WERI-Rb-1 (cell line): ENCODE data around the gene ARHGAP10.

Experiments
- DNase-seq: peaks from one replicate; pipeline ENCODE4 v3.0.0-alpha.2; 2020
- H3K27ac ChIP-seq: fragments of 250-450 bp; sonication (Bioruptor Pico); 2 replicates; pipeline ENCODE4 v1.5.1; 2020; ENCODE audit warnings: mild to moderate bottlenecking, moderate library complexity
- H3K27me3 ChIP-seq: fragments of 250-450 bp; sonication (Bioruptor Pico); 2 replicates; pipeline ENCODE4 v1.5.1; 2021; ENCODE audit warnings: mild to moderate bottlenecking, low read depth, moderate library complexity; ENCODE audit not compliant: insufficient read depth, severe bottlenecking
- H3K36me3 ChIP-seq: fragments of 250-450 bp; sonication (Bioruptor Pico); 2 replicates; pipeline ENCODE4 v1.5.1; 2020; ENCODE audit warnings: mild to moderate bottlenecking, moderate library complexity
- H3K4me3 ChIP-seq: 2 replicates; pipeline ENCODE4 v1.5.1; 2011; ENCODE audit warnings: low read depth, mild to moderate bottlenecking, control low read depth, low read length
- H3K9me3 ChIP-seq: fragments of 250-450 bp; sonication (Bioruptor Pico); 2 replicates; pipeline ENCODE4 v1.5.1; 2021; ENCODE audit warnings: mild to moderate bottlenecking, moderate library complexity; ENCODE audit not compliant: severe bottlenecking
- CTCF ChIP-seq: IDR thresholded peaks from 2 replicates; pipeline ENCODE4 v1.5.1; 2011; ENCODE audit warnings: low read depth, mild to moderate bottlenecking, control low read depth, inconsistent platforms, low read length

ARHGAP10 gene

GRCh38 chr4:148089624-148090023 is 357.7 kb downstream of the ARHGAP10 start:
- DNase-seq: no peak
- H3K27ac ChIP-seq: no peak overlapping the region
- H3K27me3 ChIP-seq: no peaks in the 10 kb centered on the region
- peaks cover 15% of the 10 kb centered on the region for H3K9me3 ChIP-seq
- no peaks in the 10 kb centered on the region for H3K36me3 ChIP-seq
- TF ChIP-seq CTCF: no peak
- H3K4me3 ChIP-seq: no peak overlapping the region

DNA sequence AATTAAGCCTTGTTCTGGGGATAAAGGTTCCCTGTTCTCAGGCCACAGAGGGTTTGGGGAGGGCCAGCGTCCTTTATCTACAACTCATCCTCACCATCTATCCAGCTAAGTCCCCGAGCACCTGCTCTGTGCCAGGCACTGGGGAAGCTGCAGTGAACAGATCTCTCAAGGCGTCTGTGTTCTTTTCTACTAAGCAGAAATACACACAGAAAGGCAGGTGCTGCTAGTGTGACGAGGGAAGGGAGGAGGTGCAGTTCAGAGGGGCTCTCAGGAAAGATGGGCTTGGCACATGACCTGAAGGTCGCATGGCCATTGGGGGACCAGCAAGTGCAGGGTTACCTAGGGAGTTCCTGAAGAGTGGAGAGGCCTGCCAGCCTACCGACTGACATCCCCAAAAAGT is 358.1 kb downstream of the ARHGAP10 start:
- DNase-seq: no peak
- peaks cover 14% of the 10 kb centered on the region for H3K9me3 ChIP-seq
- H3K36me3 ChIP-seq: no peaks in the 10 kb centered on the region
- H3K4me3 ChIP-seq: no peak overlapping the region
- H3K27ac ChIP-seq: no peak overlapping the region
- TF ChIP-seq CTCF: no peak
- H3K27me3 ChIP-seq: no peaks in the 10 kb centered on the region

- no peak overlapping the region for H3K4me3 ChIP-seq
- H3K36me3 ChIP-seq: no peaks in the 10 kb centered on the region
- no peak for DNase-seq
- no peak for TF ChIP-seq CTCF
- H3K27ac ChIP-seq: no peak overlapping the region
- no peaks in the 10 kb centered on the region for H3K27me3 ChIP-seq
- peaks cover 6% of the 10 kb centered on the region for H3K9me3 ChIP-seq
Observed at GRCh38 chr4:148090503-148091476, 358.9 kb downstream of the ARHGAP10 start.

- Histone ChIP-seq H3K9me3 (no peaks in the 10 kb centered on the region), H3K4me3 (no peak overlapping the region), H3K36me3 (no peaks in the 10 kb centered on the region), H3K27ac (no peak overlapping the region), H3K27me3 (no peaks in the 10 kb centered on the region)
- DNase-seq: no peak
- TF ChIP-seq CTCF: no peak
Observed at GRCh38 chr4:148091896-148092295, 360.0 kb downstream of the ARHGAP10 start.

GRCh38 chr4:148092316-148093014 is 360.6 kb downstream of the ARHGAP10 start:
- Histone ChIP-seq H3K36me3 (no peaks in the 10 kb centered on the region), H3K27ac (no peak overlapping the region), H3K9me3 (no peaks in the 10 kb centered on the region), H3K27me3 (no peaks in the 10 kb centered on the region), H3K4me3 (no peak overlapping the region)
- no peak for TF ChIP-seq CTCF
- no peak for DNase-seq
